SH-SY5Y (cell line): Measurements from ENCODE around the gene BRPF1.

Experiments used
- GATA2 ChIP-seq: IDR thresholded peaks from 2 replicates; pipeline ENCODE4 v1.6.1; 2011; ENCODE audit warnings: mild to moderate bottlenecking, low read depth, low read length
- GATA3 ChIP-seq: IDR thresholded peaks from 2 replicates; pipeline ENCODE4 v1.6.1; 2011; ENCODE audit warnings: low read depth, mild to moderate bottlenecking, low read length, moderate library complexity

The BRPF1 gene

DNA sequence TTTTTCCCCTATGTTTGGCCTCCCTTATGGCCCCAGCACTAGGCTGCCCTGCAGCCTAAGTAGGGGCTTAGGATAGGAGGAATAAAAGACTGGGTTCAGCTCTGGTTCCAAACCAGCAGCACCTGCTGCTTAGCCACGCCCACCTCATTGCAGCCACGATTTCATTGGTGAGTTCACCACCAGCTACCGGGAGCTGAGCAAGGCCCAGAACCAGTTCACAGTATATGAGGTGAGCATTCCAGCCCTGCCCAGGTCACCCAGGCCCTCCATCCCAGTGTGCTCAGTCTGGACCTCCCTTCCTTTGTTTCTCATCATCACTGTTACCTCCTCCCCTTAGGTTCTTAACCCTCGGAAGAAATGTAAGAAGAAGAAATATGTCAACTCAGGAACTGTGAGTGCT lies 16.4 kb upstream of the BRPF1 start:
- TF ChIP-seq GATA2 (no peak), GATA3 (no peak)

DNA sequence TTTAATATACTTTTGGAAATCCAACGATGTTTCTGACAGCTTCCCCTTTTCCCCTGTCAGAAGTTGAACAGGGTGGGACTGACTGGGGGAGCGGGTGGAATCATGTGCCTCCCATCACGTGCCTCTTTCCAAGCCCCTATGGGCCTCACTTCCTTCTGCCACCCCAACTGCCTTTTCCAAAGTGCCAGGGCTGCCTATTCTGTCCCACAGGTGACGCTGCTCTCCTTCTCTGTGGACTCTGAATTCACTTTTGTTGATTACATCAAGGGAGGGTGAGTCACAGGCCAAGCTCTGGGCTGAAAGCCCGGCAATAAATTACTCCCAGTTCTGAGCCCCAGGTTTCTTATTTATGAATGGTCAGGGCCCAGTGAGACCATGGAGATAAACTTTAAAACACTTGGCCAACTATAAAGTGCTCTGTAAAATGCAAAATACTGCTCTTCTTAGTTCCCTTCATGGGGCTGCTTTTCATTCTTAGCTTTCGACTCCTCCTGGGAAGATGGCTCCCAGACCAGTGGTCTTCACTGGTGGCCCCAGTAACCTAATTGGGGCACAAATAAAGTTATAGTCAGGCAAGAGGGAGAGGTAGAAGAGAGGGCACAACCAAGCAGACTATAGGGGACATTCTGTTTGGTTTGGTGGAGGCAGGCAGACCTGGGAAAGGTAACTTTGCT lies 15.6 kb upstream of the BRPF1 start:
- TF ChIP-seq GATA3 (no peak), GATA2 (no peak)

DNA sequence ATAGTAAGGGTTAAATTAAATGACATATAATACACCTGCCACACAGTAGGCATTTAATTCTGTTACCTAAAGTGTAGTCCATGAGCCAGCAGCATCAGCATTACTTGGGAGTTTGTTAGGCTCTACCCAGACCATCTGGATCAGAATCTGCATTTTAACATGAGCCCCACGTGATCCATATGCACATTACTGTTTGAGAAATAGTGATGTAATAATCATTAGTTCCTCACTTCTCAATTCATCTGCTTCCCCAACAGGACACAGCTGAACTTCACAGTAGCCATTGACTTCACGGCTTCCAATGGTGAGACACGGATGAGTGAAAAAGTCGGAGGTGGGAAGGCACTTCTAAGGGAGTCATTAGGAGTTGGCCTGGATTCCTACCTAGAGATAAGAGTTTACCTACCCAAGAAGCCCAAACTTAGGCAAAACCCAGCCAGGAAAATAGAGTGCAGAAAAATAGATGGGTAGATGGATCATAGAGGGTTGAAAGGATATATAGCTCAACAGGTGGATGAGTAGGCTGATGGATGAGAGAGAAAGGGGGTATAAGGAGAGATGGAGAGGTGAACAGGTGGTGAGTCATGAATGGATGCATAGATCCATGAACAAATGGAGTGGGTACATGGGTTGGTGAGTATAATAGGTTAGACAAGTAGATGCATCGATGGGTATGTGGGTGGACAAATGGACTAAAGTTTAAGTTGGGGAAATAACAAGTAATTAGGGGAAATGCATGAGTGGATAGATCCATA lies 14.6 kb upstream of the BRPF1 start:
- TF ChIP-seq GATA3 (no peak), GATA2 (no peak)

DNA sequence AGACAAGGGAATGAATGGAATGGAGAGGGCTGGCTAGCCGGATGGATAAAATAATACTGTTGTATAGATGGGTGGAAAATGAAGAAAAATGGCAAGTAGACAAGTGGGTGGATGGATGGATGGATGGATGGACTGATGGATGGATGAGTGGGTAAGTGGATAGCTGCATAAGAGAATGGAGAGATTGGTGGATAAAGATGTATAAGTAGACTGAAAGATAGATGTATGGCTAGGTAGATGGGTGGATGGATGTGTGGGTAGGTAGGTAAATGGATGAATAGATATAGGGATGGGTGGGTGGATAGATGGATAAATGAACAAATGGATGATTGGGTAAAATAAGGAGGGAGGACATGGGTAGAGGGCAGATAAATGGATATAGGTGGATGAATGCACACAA lies 14.0 kb upstream of the BRPF1 start:
- TF ChIP-seq GATA3 (no peak), GATA2 (no peak)

DNA sequence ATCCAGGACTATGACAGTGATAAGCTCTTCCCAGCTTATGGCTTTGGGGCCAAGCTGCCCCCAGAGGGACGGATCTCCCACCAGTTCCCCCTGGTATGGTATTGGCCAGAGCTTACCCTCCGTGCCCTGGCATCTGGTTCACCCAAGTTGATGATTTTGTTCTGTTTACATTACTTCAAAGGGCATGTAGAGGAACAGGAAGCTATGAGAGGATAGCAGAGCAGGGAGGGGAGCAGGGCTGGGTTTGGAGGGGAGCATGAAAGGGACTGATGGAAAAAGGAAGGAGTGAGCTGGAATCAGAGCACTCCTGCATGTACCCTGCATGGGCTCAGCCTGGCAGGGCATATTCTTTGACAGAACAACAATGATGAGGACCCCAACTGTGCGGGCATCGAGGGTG lies 13.4 kb upstream of the BRPF1 start:
- TF ChIP-seq GATA3, result no peak

DNA sequence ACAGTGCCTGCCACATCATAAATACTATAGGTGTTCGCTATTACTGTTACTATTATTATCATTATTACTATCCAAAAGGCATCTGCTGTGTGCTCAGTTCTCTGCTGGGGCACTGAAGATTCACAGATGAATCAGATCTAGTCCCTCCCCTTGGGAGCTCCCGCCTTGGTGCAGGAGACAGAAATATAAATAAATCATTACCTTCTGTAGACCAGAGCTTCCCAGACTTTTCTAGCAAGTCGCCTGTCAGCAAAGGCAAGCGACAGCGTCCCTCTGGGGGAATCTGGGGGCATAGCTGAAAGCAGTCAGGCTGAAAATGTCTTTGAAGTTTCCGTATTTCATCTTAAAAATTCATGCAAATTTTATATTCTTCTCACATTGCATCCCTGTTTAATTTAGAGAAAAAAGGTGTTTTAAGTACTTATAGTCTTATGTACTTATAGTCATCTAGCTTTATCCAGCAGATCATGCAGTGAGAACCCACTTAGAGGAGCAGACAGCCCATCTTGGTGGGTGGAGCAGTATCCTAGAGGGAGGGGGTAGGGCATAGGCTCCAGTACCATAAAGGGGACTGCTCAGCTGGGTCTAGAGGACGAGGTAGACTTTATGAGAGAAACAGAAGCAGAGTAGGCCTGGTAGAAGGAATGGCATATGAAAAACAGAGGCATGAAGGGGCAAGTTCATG lies 10.4 kb upstream of the BRPF1 start:
- no peak for TF ChIP-seq GATA2
- TF ChIP-seq GATA3, result no peak

DNA sequence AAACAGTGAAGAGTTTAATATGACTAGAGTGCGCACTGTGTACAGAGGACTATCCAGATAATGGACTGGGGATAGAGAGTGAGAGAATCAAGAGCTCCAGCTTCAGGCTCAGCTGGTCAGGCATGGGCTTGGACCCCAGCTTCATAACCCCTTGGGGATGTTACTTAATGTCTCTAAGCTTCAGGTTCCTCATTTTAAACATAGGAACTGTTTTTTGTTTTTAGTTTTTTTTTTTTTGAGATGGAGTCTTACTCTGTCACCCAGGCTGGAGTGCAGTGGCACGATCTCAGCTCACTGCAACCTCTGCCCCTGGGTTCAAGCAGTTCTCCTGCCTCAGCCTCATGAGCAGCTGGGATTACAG lies 9.9 kb upstream of the BRPF1 start:
- TF ChIP-seq GATA2 (no peak), GATA3 (no peak)

DNA sequence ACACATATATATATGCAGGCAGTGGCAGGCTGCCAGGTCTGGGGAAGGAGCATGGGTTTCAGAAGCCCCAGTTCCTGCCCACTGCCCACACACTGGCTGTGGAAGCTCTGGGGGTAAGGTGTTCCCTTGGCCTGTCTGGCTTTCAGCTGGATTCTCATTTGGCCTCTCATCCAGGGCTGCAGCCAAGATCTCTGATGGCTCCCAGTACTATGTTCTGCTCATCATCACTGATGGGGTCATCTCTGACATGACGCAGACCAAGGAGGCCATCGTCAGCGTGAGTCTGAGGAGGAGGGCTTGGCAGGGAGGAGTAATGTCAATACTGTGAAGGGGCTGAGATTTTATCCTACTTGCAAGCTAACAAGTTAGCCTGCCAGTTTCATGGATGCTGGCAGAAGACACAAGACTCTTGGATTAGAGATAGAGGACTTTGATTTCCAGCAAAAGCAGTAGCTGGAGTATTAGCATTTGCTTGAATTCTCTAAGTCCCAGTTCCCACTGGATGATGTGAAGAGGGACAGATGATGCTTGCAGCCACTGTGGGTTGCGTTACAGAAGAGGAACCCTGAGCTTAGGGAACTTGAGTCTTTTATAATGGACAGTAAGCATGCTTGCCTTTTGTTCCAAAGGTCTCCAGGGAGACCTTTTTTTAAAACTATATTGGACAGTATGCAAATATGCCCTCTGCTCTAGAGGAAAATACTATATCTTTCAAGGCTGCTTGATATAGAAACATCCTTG lies 5.6 kb upstream of the BRPF1 start:
- no peak for TF ChIP-seq GATA2
- TF ChIP-seq GATA3, result no peak

DNA sequence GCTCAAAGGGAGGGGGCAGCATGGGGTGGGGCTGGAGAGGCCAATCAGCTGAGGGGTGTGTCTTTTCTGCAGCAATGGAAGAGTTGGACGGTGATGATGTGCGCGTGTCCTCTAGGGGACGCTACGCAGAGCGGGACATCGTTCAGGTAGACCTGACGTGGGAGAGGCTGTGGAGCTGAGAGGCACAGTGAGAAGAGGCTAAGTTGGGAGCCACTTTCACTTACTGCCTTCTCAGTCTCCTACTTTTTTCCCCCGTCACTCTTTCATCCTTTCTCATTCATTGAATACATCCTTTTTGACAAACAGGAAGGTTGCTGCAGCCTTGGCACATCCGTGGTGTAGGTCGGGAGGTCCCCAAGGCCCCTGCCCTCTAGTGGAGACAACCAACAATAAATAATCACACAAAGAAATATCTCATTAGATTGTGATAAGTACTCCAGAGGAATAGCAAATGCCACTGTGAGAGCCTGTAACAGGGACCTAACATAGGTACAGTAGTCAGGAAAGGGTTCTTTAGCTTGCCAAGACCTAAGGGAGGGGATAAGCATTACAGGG lies 4.4 kb upstream of the BRPF1 start:
- TF ChIP-seq GATA3 (no peak), GATA2 (no peak)

DNA sequence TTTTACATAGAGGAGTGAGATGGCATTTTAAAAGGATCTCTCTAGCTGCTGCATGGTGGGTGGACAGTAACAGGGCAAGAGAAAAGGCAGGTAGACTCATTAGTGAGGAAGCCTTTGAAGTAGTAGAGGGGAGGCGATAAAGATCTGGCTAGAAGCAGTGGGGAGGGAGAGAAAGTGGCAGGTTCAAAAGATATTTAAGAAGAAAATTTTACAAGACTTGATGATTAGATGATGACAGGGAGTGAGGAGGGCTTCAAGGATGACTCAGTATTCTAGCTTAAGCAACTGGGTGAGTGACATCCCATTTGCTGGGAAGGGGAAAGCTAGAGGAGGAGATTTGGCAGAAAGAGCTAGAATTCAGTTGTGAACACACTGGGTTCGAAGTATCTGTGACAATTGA lies 3.8 kb upstream of the BRPF1 start:
- TF ChIP-seq GATA3, result no peak
- TF ChIP-seq GATA2, result no peak

DNA sequence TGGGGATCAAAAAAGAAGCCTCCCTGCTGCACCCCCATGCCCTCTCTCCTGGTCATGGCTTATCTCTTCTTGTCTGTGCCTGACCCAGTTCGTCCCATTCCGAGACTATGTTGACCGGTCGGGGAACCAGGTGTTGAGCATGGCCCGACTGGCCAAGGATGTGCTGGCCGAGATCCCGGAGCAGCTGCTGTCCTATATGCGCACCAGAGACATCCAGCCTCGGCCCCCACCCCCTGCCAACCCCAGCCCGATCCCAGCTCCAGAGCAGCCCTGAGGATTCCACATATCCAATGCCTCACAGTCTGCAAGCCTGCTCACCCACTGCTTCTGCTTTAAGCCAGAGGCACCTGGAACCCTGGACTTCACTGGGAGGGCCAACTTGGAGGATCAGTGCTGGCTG lies 2.1 kb upstream of the BRPF1 start:
- TF ChIP-seq GATA2, result no peak
- no peak for TF ChIP-seq GATA3

DNA sequence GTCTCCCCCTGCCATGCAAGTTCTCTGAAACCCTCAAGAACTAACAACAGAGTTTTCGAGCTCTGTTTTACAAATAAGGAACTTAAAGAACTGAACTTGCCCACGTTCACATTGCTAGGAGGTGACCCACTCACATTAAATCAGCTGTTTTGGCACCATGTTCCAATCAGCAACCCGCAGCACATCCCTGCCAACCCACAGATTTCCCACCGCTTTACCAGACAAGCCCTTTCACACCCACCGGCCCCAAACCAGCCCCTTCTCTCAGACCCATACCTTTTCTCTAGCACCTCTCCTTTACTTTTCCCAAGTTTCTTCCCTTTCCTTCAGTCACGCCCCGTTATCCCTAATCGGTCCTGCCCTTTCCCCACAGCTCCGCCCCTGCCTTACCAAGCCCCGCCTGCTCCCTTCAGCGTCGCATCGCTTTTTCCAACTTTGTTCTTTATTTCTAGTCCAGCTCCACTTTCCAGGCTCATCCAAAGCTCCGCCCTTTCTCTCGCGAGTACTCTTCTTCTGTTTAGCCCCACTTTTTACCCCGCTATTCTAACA lies 804 bp upstream of the BRPF1 start:
- TF ChIP-seq GATA3, result no peak
- no peak for TF ChIP-seq GATA2

DNA sequence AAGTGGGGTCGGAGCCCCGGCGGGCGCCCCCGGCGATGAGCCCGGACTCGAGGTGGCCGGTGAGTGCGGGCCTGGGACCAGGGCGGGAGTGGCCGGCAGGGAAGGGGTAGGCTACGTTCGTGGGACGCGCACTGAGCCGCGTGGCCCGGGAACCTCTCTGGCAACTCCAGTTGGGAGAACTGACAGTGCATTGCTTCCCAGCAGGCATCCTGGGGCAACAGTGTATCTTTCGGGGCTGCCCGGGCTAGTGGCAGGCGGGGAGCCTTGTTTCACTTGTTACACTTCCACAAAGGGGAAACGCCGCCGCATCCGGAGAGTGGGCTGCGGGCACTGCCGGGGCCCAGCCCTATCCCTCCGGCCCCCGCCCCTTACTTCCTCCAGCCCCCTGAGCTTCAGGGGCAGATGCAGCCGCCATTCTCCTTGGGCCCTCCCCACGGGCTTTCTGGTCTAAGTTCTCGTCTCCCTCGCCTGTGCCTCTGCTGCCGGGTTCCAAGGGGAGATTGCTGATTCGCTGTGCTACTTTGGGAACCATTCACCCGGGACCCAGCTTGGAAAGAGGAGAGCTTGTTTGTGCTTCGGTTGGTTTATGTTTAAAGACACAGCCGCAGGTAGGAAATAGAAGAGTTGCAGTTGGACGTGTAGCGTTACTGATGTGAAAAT lies 675 bp downstream of the BRPF1 start:
- TF ChIP-seq GATA2, result no peak
- TF ChIP-seq GATA3, result no peak

DNA sequence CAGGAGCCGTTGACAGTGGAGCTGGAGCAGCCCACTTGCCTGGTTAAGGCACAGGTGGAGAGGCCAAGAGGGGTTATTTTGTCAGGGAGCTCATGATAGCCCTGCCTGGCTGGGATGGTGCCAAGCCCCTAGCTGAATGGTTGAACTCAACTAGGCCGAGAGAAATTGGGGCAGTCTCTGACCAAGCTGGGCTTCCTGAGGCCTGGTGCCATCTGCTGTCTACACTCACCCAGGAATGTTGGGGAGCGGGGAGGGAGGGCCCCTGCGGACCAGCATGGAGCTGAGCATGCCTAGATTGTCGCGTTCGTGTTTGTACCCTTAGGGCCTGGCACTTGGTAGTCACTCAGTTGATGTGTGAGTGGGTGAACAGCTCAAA lies 1.2 kb downstream of the BRPF1 start:
- TF ChIP-seq GATA3 (no peak), GATA2 (no peak)
